ENCODE measurements around the gene FAAP20. TPM values are rescaled to one million over a fixed set of nuclear protein-coding genes. Genes with fewer than 3 reads are reported as not detected.

The FAAP20 gene
- total and polyA plus RNA-seq, 9 of the 15 experiments (the other 6 are each of a cell fraction or from before 2014, with no cell fraction given) = 0.58 to 143 (median 9.9) TPM

DNA sequence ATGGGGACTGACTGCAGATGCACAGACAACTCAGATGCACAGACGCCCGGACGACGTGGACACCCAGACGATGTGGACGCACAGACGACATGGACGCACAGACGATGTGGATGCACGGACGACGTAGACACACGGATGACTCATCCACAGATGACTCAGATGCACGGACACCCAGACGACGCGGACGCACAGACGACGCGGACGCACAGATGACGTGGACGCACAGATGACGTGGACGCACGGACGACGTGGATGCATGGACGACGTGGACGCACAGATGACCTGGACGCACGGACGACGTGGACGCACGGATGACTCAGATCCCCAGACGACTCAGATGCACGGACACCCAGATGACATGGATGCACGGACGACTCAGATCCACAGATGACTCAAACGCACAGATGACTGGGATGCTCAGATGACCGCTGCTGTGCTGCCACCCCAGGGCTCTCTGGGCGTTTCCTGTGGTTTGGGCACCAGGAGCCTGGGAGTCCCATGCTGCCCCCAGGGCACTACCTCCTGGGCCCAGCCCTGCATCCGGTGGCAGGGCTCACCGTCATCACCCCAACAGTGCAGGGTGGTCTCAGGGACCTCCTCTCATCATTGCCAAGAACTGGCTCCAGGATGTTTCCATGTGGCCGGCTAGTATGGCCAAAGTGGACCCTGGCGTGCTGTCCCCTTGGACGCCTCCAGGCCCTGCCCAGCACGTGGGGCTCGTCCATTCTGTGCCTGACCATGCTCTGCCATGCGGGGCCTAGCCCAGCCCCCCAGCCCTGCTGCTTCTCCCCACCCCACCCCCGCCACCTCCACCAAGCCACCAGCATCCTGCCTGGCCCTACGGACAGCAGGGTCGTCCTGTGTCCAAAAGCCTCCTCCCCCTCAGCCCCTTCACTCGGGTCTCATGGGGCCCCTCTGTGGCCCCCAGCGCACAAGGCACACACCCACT lies 14.0 kb downstream of the FAAP20 start (continued):
- TF ChIP-seq ZNF41 (CRISPR knock-in tag; conservative IDR thresholded peaks at IDR 0.05) (no peak), PML (IDR thresholded peaks at IDR 0.05; ENCODE audit: low read length) (peak; percentile 36; the same call in 1 of the 2 replicates), PHTF2 (CRISPR knock-in tag; IDR thresholded peaks at IDR 0.05) (no peak), ZFP30 (CRISPR knock-in tag; IDR thresholded peaks at IDR 0.05; ENCODE audit: borderline replicate concordance) (no peak), ZNF232 (CRISPR knock-in tag; IDR thresholded peaks at IDR 0.05) (no peak), ZBTB17 (CRISPR knock-in tag; IDR thresholded peaks at IDR 0.05) (peak; percentile 95), CCNT2 (IDR thresholded peaks at IDR 0.05; ENCODE audit: borderline replicate concordance, extremely low read depth, insufficient read length, low read depth, low read length) (peak; percentile 84), XRCC3 (IDR thresholded peaks at IDR 0.05) (no peak), TAF15 (IDR thresholded peaks at IDR 0.05; ENCODE audit: low read depth, low read length) (no peak), GATAD2B (IDR thresholded peaks at IDR 0.05; ENCODE audit: borderline replicate concordance) (no peak), ZBTB1 (CRISPR knock-in tag; IDR thresholded peaks at IDR 0.05; ENCODE audit: borderline replicate concordance, low read depth) (no peak), TFAM (CRISPR knock-in tag; conservative IDR thresholded peaks at IDR 0.05) (no peak), GTF2E2 (tag; IDR thresholded peaks at IDR 0.05) (no peak), DPF2 (IDR thresholded peaks at IDR 0.05) (peak; percentile 92), ZNF24 (IDR thresholded peaks at IDR 0.05) (no peak; the same call in 1 of the 2 replicates), HMG20A (CRISPR knock-in tag; conservative IDR thresholded peaks at IDR 0.05) (no peak), POLR2AphosphoS5 (IDR thresholded peaks at IDR 0.05; ENCODE audit: control insufficient read depth, insufficient read depth, low read depth, low read length) (peak; percentile 37; the same call in 1 of the 2 replicates), PCBP1 (IDR thresholded peaks at IDR 0.05; ENCODE audit: low read depth, low read length, poor library complexity, severe bottlenecking) (no peak), FOXK1 (CRISPR knock-in tag; IDR thresholded peaks at IDR 0.05; ENCODE audit: borderline replicate concordance) (no peak; the same call in 1 of the 2 replicates), SMAD4 (CRISPR knock-in tag; conservative IDR thresholded peaks at IDR 0.05) (peak; percentile 99)
- TF ChIP-seq, protein P1, sequence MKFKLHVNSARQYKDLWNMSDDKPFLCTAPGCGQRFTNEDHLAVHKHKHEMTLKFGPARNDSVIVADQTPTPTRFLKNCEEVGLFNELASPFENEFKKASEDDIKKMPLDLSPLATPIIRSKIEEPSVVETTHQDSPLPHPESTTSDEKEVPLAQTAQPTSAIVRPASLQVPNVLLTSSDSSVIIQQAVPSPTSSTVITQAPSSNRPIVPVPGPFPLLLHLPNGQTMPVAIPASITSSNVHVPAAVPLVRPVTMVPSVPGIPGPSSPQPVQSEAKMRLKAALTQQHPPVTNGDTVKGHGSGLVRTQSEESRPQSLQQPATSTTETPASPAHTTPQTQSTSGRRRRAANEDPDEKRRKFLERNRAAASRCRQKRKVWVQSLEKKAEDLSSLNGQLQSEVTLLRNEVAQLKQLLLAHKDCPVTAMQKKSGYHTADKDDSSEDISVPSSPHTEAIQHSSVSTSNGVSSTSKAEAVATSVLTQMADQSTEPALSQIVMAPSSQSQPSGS (CRISPR knock-in tag; IDR thresholded peaks at IDR 0.05) = peak; percentile 84
- TF ChIP-seq, protein P2, sequence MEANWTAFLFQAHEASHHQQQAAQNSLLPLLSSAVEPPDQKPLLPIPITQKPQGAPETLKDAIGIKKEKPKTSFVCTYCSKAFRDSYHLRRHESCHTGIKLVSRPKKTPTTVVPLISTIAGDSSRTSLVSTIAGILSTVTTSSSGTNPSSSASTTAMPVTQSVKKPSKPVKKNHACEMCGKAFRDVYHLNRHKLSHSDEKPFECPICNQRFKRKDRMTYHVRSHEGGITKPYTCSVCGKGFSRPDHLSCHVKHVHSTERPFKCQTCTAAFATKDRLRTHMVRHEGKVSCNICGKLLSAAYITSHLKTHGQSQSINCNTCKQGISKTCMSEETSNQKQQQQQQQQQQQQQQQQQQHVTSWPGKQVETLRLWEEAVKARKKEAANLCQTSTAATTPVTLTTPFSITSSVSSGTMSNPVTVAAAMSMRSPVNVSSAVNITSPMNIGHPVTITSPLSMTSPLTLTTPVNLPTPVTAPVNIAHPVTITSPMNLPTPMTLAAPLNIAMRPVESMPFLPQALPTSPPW (CRISPR knock-in tag; IDR thresholded peaks at IDR 0.05) = 0 out of 2 replicates have a peak, but pooled peaks have one; percentile 34
- TF ChIP-seq, protein P3, sequence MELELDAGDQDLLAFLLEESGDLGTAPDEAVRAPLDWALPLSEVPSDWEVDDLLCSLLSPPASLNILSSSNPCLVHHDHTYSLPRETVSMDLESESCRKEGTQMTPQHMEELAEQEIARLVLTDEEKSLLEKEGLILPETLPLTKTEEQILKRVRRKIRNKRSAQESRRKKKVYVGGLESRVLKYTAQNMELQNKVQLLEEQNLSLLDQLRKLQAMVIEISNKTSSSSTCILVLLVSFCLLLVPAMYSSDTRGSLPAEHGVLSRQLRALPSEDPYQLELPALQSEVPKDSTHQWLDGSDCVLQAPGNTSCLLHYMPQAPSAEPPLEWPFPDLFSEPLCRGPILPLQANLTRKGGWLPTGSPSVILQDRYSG (tag; conservative IDR thresholded peaks at IDR 0.05; ENCODE audit: low read depth) = peak; percentile 94; the same call in 1 of the 2 replicates
